NCI-H1417 treated with DMSO at 0.1 percent for 48 hours (cell line): Measurements from ENCODE around the gene TMEM106C.

Experiments used
- DNase-seq: peaks from one replicate; lab custom pipeline; 2025; lab: John Stamatoyannopoulos, UW

Gene TMEM106C

GRCh38 chr12:47995981-47996401 lies 32.6 kb downstream of the TMEM106C start:
- DNase-seq, result no peak

- DNase-seq, result no peak
Observed at GRCh38 chr12:47997321-47997720, 33.9 kb downstream of the TMEM106C start.

GRCh38 chr12:47999816-48000215 lies 36.4 kb downstream of the TMEM106C start:
- DNase-seq, result no peak

GRCh38 chr12:48000878-48001504 lies 37.6 kb downstream of the TMEM106C start:
- peak; percentile 24 for DNase-seq

- DNase-seq, result no peak
Observed at GRCh38 chr12:48001505-48002413, 38.4 kb downstream of the TMEM106C start.

GRCh38 chr12:48002414-48002730 lies 39.0 kb downstream of the TMEM106C start:
- no peak for DNase-seq

- DNase-seq, result no peak
Observed at GRCh38 chr12:48002773-48003218, 39.4 kb downstream of the TMEM106C start.

- no peak for DNase-seq
Observed at GRCh38 chr12:48003226-48004052, 40.0 kb downstream of the TMEM106C start.

GRCh38 chr12:48004053-48004941 lies 40.9 kb downstream of the TMEM106C start, which contains the start of gene COL2A1:
Gene COL2A1 (minus strand): TSS chr12:48004476. CDS start chr12:48004321, 155 bp downstream.
- peak; percentile 20 for DNase-seq

GRCh38 chr12:48005001-48005749 lies 41.8 kb downstream of the TMEM106C start:
- no peak for DNase-seq

GRCh38 chr12:48005750-48006021 lies 42.3 kb downstream of the TMEM106C start:
- DNase-seq, result no peak

GRCh38 chr12:48007206-48007605 lies 43.8 kb downstream of the TMEM106C start:
- no peak for DNase-seq

GRCh38 chr12:48008349-48008748 lies 45.0 kb downstream of the TMEM106C start:
- DNase-seq, result no peak

GRCh38 chr12:48008950-48009349 lies 45.6 kb downstream of the TMEM106C start:
- DNase-seq, result no peak

- no peak for DNase-seq
Observed at GRCh38 chr12:48009471-48009870, 46.1 kb downstream of the TMEM106C start.

- no peak for DNase-seq
Observed at GRCh38 chr12:48010366-48010970, 47.1 kb downstream of the TMEM106C start.

GRCh38 chr12:48012070-48012469 lies 48.7 kb downstream of the TMEM106C start:
- no peak for DNase-seq

GRCh38 chr12:48013287-48013686 lies 49.9 kb downstream of the TMEM106C start:
- no peak for DNase-seq

- DNase-seq, result no peak
Observed at GRCh38 chr12:48015129-48015528, 51.7 kb downstream of the TMEM106C start.

- DNase-seq, result no peak
Observed at GRCh38 chr12:48015954-48016353, 52.6 kb downstream of the TMEM106C start.
